Upper lobe of left lung (tissue), 6 donors: ENCODE results near the gene MFSD2B. TPM values are rescaled to one million over a fixed set of nuclear protein-coding genes. Genes with fewer than 3 reads are reported as not detected.
A peak's percentile ranks its signal among the peaks of the same experiment; 100 is the strongest.

Experiments
- ATAC-seq, 2 donors: fragments of 200-7000 bp; cut with Tn5 transposase; one replicate each; pipeline ENCODE4 v1.9.1; 2022; ENCODE audit warnings: mild to moderate bottlenecking in 2 of 2, moderate library complexity in 2 of 2; ENCODE audit not compliant: low FRiP score in 2 of 2
- DNase-seq, 2 donors: peaks; one replicate each; pipeline ENCODE4 v3.0.0-alpha.2; 2019 to 2020
- H3K27ac ChIP-seq, 4 donors: fragments of 200-600 bp; sonication (generic); one replicate each; pipeline ENCODE4 v1.5.1; 2016 to 2019
- H3K27me3 ChIP-seq, 4 donors: fragments of 200-600 bp; sonication (generic); one replicate each; pipeline ENCODE4 v1.5.1; 2017 to 2019
- H3K36me3 ChIP-seq, 4 donors: fragments of 200-600 bp; sonication (generic); one replicate each; pipeline ENCODE4 v1.5.1; 2016 to 2019
- H3K4me1 ChIP-seq, 4 donors: fragments of 200-600 bp; sonication (generic); one replicate each; pipeline ENCODE4 v1.5.1; 2018 to 2019
- H3K4me3 ChIP-seq, 4 donors: fragments of 200-600 bp; sonication (generic); one replicate each; pipeline ENCODE4 v1.5.1; 2017 to 2019; ENCODE audit warnings: mild to moderate bottlenecking in 2 of 4, moderate library complexity in 1 of 4
- H3K9me3 ChIP-seq, 4 donors: fragments of 200-600 bp; sonication (generic); one replicate each; pipeline ENCODE4 v1.5.1; 2018 to 2019
- EP300 ChIP-seq, 4 donors: sonication (generic); formaldehyde crosslinking; IDR thresholded peaks; one replicate each; pipeline ENCODE4 v1.5.1; 2017; ENCODE audit warnings: antibody characterized with exemption in 4 of 4, control low read depth in 2 of 4
- POLR2A ChIP-seq, 4 donors: fragments of 450-650 bp; IDR thresholded peaks; one replicate each; pipeline ENCODE4 v1.5.1; 2016 to 2017; ENCODE audit warnings: antibody characterized with exemption in 4 of 4, mild to moderate bottlenecking in 2 of 4
- POLR2AphosphoS5 ChIP-seq, 2 donors: sonication (generic); formaldehyde crosslinking; IDR thresholded peaks; one replicate each; pipeline ENCODE4 v1.5.1; 2017; ENCODE audit warnings: antibody characterized with exemption in 2 of 2
- WGBS, 2 donors: methylation state at CpG; one replicate each; pipeline ENCODE4 v1.1.5; 2017 to 2018; 5-methylcytosine and 5-hydroxymethylcytosine counted together
- total RNA-seq, 6 donors: library from RNA; depleted of rRNA in 4 of 6; stranded (reverse); fragments of >200 nt in 4 of 6; gene quantifications; one replicate each; pipeline versions ENCODE4 v1.1.0 to v1.2.1, GENCODE V29; 2016 to 2021
- TF ChIP-seq, protein P1 (sequence below), 6 experiments: fragments of 450-650 bp in 4 of 6; fragments of 200-600 bp in 2 of 6; sonication (generic) in 2 of 6; IDR thresholded peaks; one replicate each; pipeline ENCODE4 v1.5.1; 2016 to 2019; ENCODE audit warnings: antibody characterized with exemption in 6 of 6
- donor health status: DM: no; HTN: no; CAD: no; lungs with moderate emphysema.
- donor health status: DM: no; HTN: yes; CAD: no; lungs with severe emphysema.

MFSD2B gene
- total RNA-seq, 6 donors from 2014 or later = 0.40 to 1.8 (median 0.76) TPM; not detected in 1

DNA sequence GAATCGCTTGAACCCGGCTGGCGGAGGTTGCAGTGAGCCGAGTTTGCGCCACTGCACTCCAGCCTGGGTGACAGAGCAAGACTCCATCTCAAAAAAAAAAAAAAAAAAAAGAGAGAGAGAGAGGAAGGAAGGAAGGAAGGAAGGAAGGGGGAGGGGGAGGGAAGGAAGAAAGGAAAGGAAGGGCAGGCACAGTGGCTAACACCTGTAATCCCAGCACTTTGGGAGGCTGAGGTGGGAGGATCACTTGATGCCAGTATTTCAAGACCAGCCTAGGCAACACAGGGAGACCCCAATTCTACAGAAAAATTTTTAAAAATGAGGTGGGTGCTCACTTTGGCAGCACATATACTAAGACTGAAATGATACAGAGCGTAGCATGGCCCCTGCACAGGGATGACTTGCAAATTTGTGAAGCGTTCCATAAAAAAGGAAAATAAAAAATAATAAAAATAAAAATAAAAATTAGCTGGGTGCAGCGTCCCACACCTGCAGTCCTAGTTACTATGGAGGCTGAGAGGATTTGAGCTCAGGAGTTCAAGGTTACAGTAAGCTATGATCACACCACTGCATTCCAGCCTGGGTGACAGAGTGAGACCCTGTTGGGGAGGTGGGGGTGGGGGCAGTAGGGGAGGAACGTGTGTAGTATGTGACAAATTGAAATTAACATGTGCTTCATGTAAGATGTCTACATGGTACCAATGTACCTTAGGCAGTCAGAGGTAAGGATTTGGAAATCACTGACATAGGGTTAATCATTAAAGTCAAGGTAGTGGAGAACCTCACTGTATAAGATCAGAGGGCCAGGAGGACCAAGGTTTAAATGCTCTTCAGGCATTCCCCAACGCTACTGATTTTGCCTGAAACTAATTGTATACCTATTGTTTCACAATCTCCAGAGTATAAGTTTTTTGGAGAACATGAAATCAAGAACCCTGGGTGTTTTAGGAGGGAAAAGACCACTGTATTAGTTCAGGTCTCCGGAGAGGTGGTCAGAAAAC, 35.9 kb downstream of the MFSD2B start:
- Histone ChIP-seq H3K27me3 (no peaks in the 10 kb centered on the region), H3K4me3 (peak overlapping the region in 1 of 4 donors; percentile 96), H3K9me3 (no peaks in the 10 kb centered on the region), H3K4me1 (peaks cover 16 to 42% (median 22%) of the 10 kb centered on the region in 4 donors), H3K36me3 (no peaks in the 10 kb centered on the region), H3K27ac (no peak overlapping the region)
- TF ChIP-seq POLR2AphosphoS5 (IDR thresholded peaks at IDR 0.05) (no peak), EP300 (IDR thresholded peaks at IDR 0.05) (no peak), POLR2A (IDR thresholded peaks at IDR 0.05) (no peak)
- TF ChIP-seq, protein P1, sequence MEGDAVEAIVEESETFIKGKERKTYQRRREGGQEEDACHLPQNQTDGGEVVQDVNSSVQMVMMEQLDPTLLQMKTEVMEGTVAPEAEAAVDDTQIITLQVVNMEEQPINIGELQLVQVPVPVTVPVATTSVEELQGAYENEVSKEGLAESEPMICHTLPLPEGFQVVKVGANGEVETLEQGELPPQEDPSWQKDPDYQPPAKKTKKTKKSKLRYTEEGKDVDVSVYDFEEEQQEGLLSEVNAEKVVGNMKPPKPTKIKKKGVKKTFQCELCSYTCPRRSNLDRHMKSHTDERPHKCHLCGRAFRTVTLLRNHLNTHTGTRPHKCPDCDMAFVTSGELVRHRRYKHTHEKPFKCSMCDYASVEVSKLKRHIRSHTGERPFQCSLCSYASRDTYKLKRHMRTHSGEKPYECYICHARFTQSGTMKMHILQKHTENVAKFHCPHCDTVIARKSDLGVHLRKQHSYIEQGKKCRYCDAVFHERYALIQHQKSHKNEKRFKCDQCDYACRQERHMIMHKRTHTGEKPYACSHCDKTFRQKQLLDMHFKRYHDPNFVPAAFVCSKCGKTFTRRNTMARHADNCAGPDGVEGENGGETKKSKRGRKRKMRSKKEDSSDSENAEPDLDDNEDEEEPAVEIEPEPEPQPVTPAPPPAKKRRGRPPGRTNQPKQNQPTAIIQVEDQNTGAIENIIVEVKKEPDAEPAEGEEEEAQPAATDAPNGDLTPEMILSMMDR (IDR thresholded peaks at IDR 0.05) = no peak
- DNase-seq (no peak), ATAC-seq (no peak)
- 82 to 83% methylated on average over 11 of the region's 11 CpGs for WGBS, 2 donors

DNA sequence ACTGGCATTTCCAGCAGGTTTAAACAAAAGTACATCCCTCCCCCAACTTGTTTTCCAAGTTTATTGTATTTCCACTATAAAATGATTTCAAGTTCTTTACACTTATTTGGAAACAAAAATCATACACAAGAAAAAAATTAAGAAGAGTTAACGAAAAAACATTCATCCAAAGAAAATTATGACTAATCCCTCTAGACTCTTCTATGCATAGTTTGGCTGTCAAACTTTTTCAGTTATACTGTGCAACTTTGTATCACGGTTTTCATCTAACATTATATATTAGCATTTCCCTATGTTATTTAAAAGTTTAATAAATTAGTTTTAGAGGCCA, 36.7 kb downstream of the MFSD2B start:
- Histone ChIP-seq H3K9me3 (no peaks in the 10 kb centered on the region), H3K27ac (peak overlapping the region in 2 of 4 donors; percentile 81 to 82), H3K36me3 (no peaks in the 10 kb centered on the region), H3K4me1 (peaks cover 16 to 42% (median 22%) of the 10 kb centered on the region in 4 donors), H3K27me3 (no peaks in the 10 kb centered on the region), H3K4me3 (peak overlapping the region; percentile 86 to 96 (median 88))
- no peak for TF ChIP-seq POLR2A (IDR thresholded peaks at IDR 0.05)
- no peak for TF ChIP-seq EP300 (IDR thresholded peaks at IDR 0.05)
- no peak for TF ChIP-seq POLR2AphosphoS5 (IDR thresholded peaks at IDR 0.05)
- TF ChIP-seq, protein P1 (IDR thresholded peaks at IDR 0.05) = no peak
- DNase-seq (no peak), ATAC-seq (no peak)
- WGBS, 2 donors = 3 to 7% methylated on average over 2 of the region's 2 CpGs

DNA sequence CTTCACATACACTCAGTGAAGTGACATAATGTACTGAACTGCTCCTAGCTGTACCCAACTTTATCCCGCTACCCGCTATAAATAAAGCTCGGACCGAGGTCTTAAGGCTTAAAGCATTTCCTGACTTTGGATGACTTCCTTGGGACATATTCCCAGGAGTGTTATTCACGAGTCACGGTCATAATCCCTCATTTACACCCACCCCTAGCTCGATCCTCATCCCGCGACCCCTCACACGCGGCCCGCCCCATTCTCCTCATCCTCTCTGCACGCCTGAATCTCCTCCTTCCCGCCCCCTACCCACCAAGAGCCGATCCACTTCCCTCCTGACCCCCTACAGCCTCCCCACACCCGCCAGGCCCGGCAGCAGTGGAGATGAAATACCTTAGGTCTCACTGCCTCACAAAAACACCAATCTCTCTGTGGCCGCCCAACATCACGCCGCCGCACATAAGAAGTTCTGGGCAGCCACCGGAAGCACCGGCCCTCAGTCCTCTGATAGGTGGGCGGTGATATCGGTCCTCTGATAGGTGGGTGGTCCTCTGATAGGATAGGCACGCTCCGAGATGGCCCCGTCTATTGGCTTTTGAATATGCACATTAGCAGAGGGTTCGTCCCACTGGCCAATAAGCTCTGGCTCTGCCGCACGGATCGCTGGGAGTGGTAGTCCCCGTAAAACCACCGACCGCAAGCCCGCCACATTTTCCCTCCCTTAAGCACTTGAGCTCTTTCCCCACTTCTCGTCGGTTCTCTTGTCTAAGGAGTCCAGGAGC, 37.2 kb downstream of the MFSD2B start, which contains the start of gene WDCP:
WDCP (minus strand) TSS at position 462 of the 773 bp plus-strand sequence. CDS start 7,897 bp downstream, outside the sequence.
- no peaks in the 10 kb centered on the region for H3K9me3 ChIP-seq
- H3K27me3 ChIP-seq = no peaks in the 10 kb centered on the region
- peak within 1 kb of the TSS; percentile 86 to 96 (median 88) for H3K4me3 ChIP-seq
- ATAC-seq = peak; percentile 99 to 100
- TF ChIP-seq, protein P1 (IDR thresholded peaks at IDR 0.05) = no peak
- TF ChIP-seq EP300 (IDR thresholded peaks at IDR 0.05) (no peak), POLR2A (IDR thresholded peaks at IDR 0.05) (peak in 3 of 4 donors; percentile 38 to 73 (median 62)), POLR2AphosphoS5 (IDR thresholded peaks at IDR 0.05) (peak; percentile 26 to 88)
- peak within 1 kb of the TSS; percentile 59 to 82 (median 76) for H3K27ac ChIP-seq
- 1% methylated on average over 31 of the region's 38 CpGs for WGBS, 2 donors
- peaks cover 16 to 42% (median 22%) of the 10 kb centered on the region in 4 donors for H3K4me1 ChIP-seq
- no peaks in the 10 kb centered on the region for H3K36me3 ChIP-seq
- peak; percentile 74 to 99 for DNase-seq

DNA sequence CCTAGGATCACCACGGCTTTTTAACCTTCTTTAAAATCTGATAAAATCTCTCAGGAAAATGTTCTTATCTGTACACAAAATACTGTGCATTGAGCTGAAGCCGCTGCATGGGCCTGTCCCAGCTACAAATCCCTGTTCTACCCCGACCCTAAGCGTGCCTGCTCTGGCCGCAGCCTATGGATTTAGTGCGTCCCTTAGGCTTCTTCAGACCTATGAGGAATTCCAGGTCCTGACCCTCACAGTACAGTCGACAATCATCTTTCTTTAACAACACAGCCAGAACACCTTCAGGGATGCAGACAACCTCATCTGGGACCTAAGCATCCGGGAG, 37.8 kb downstream of the MFSD2B start:
- no peak overlapping the region for H3K27ac ChIP-seq
- TF ChIP-seq, protein P1 (IDR thresholded peaks at IDR 0.05) = no peak
- TF ChIP-seq EP300 (IDR thresholded peaks at IDR 0.05) = no peak
- TF ChIP-seq POLR2A (IDR thresholded peaks at IDR 0.05) = no peak
- TF ChIP-seq POLR2AphosphoS5 (IDR thresholded peaks at IDR 0.05) = no peak
- no peaks in the 10 kb centered on the region for H3K27me3 ChIP-seq
- ATAC-seq = no peak
- WGBS, 2 donors = 43 to 51% methylated on average over 8 of the region's 8 CpGs
- H3K4me3 ChIP-seq = peak overlapping the region in 3 of 4 donors; percentile 88 to 96 (median 89)
- H3K9me3 ChIP-seq = no peaks in the 10 kb centered on the region
- no peak for DNase-seq
- peaks cover 16 to 42% (median 22%) of the 10 kb centered on the region in 4 donors for H3K4me1 ChIP-seq
- H3K36me3 ChIP-seq = no peaks in the 10 kb centered on the region
